ENCODE measurements around the gene KNTC1. TPM values are rescaled to one million over a fixed set of nuclear protein-coding genes. Genes with fewer than 3 reads are reported as not detected.
"Not testable (repeated sequence)": the region's sequence is repeated elsewhere in the genome, so short reads cannot be mapped to it uniquely, and the experiment has no call there.

KNTC1 gene
- total RNA-seq, 2 donors from 2014 or later = 10.1 to 17.5 TPM

GRCh38 chr12:122544537-122544936 lies 17.5 kb downstream of the KNTC1 start:
- intact Hi-C loops (cut with DNase I, micrococcal nuclease) = no loop called here
- ATAC-seq (no peak), DNase-seq (no peak)

- intact Hi-C loops (cut with DNase I, micrococcal nuclease) = no loop called here
- DNase-seq = no peak
- ATAC-seq = no peak
Measured at GRCh38 chr12:122545855-122546254, 18.8 kb downstream of the KNTC1 start.

DNA sequence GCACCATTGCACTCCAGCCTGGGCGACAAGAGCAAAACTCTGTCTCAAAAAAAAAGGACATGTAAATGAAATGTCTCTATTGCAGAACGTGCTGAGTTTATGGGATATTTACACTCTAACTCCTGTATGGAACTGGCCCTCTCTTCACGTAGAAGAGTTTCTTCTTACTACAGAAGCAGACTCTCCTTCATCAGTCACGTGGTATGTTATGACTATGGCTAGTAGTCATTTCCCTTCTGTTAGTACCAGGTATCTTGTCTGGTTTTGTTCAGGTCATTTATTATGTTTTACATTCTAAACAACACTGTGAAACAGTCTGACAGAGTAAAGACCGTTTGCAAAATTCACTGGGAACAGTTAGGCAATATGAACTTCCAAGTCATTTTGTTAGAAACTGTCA lies 20.3 kb downstream of the KNTC1 start:
- no peak for DNase-seq
- intact Hi-C loops (cut with DNase I, micrococcal nuclease) = no loop called here

GRCh38 chr12:122558745-122559641 lies 31.9 kb downstream of the KNTC1 start:
- no peak for ATAC-seq
- no peak for DNase-seq
- intact Hi-C loops (cut with DNase I, micrococcal nuclease) = no loop called here

More for the DNA sequence above, 20.3 kb downstream of the KNTC1 start:
- no peak for ATAC-seq

DNA sequence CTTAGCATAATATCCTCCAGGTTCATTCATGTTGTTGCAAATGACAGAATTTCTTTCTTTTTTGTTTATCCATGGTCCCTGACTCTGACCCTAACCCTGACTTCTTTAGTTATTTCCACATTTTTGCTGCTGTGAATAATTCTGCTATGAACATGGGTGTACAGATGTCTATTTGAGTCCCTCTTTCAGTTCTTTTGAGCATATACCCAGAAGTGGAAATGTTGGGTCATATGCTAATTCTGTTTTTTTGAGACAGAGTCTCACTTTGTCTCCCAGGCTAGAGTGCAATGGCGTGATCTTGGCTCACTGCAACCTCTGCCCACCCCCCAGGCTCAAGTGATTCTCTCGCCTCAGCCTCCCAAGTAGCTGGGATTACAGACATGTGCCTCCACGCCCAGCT lies 33.1 kb downstream of the KNTC1 start:
- ATAC-seq (no peak), DNase-seq (no peak)
- intact Hi-C loops (cut with DNase I, micrococcal nuclease) = no loop called here

- intact Hi-C loops (cut with DNase I, micrococcal nuclease) = no loop called here
- no peak for DNase-seq
- ATAC-seq = no peak
Measured at GRCh38 chr12:122563361-122563760, 36.3 kb downstream of the KNTC1 start.

DNA sequence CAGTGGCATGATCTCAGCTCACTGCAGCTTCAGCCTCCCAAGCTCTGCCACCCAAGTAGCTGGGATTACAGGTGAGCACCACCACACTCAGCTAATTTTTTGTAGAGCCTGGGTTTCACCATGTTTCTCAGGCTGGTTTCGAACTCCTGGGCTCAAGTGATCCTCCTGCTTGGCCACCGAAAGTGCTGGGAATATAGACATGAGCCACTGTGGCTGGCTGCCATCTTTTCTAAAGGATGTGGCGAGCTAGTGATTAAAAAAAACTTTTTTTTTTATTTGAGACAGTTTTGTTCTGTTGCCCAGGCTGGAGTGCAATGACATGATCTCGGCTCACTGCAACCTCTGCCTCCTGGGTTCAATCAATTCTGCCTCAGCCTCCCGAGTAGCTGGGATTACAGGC lies 39.8 kb downstream of the KNTC1 start:
- DNase-seq; intact Hi-C loops (cut with DNase I, micrococcal nuclease); ATAC-seq: not testable (repeated sequence)

- ATAC-seq = no peak
- no peak for DNase-seq
- intact Hi-C loops (cut with DNase I, micrococcal nuclease) = no loop called here
Measured at GRCh38 chr12:122569288-122569687, 42.2 kb downstream of the KNTC1 start.

DNA sequence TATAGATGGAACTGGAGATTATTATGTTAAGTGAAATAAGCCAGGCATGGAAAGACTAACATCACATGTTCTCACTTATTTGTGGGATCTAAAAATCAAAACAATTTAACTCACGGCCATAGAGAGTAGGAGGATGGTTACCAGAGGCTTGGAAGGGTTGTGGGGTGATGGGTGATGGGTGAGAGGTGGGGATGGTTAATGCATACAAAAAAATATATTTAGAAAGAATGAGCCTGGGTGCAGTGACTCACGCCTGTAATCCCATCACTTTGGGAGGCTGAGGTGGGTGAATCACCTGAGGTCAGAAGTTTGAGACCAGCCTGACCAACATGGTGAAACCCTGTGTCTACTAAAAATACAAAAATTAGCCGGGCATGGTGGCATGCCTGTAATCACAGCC lies 43.0 kb downstream of the KNTC1 start:
- DNase-seq; ATAC-seq; intact Hi-C loops (cut with DNase I, micrococcal nuclease): not testable (repeated sequence)

DNA sequence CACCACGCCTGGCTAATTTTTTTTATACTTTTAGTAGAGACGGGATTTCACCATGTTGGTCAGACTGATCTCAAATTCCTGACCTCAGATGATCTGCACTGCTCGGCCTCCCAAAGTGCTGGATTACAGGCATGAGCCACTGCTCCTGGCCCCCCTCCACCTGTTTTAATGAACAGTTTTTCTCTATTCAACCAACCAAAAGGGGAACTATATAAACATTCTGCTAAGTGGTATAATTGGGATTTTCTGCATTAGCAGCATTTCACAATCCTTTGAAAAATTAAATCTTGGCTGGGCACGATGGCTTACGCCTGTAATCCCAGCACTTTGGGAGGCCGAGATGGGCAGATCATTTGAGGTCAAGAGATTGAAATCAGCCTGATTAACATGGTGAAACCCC lies 44.8 kb downstream of the KNTC1 start:
- DNase-seq = no peak
- no peak for ATAC-seq
- intact Hi-C loops (cut with DNase I, micrococcal nuclease) = no loop called here

DNA sequence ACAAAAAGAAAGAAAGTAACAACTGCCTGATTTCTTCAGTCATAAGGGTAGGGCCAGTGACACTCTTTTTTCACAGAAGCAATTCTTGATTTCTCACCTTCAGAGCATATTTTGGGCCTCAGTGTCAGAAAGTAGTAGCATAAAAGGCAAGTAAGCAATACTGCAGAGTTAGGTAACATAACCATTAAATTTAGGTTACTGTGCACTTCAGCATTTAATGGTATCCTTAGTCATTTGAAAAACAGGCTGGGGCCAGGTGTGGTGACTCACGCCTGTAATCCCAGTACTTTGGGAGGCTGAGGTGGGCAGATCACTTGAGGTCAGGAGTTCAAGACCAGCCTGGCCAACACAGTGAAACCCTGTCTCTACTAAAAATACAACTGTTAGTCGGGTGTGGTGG lies 56.2 kb downstream of the KNTC1 start:
- DNase-seq; ATAC-seq; intact Hi-C loops (cut with DNase I, micrococcal nuclease): not testable (repeated sequence)

- no peak for DNase-seq
- intact Hi-C loops (cut with DNase I, micrococcal nuclease) = no loop called here
- ATAC-seq = no peak
Measured at GRCh38 chr12:122584177-122584863, 57.3 kb downstream of the KNTC1 start.

GRCh38 chr12:122590990-122591389 lies 63.9 kb downstream of the KNTC1 start:
- DNase-seq (no peak), ATAC-seq (no peak)
- intact Hi-C loops (cut with DNase I, micrococcal nuclease) = no loop called here

DNA sequence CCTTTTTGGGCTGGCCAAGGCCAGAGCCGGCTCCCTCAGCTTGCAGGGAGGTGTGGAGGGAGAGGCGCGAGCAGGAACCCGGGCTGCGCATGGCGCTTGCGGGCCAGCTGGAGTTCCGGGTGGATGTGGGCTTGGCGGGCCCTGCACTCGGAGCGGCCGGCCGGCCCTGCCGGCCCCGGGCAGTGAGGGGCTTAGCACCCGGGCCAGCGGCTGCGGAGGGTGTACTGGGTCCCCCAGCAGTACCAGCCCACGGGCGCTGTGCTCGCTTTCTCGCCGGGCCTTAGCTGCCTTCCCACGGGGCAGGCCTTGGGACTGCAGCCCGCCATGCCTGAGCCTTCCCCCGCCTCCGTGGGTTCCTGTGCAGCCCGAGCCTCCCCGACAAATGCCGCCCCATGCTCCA lies 64.9 kb downstream of the KNTC1 start:
- ATAC-seq; intact Hi-C loops (cut with DNase I, micrococcal nuclease); DNase-seq: not testable (repeated sequence)

DNA sequence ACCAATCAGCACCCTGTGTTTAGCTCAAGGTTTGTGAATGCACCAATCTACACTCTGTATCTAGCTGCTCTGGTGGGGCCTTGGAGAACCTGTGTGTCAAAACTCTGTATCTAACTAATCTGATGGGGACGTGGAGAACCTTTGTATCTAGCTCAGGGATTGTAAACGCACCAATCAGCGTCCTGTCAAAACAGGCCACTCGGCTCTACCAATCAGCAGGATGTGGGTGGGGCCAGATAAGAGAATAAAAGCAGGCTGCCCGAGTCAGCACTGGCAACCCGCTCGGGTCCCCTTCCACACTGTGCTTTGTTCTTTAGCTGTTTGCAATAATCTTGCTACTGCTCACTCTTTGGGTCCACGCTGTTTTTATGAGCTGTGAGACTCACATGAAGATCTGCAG lies 65.5 kb downstream of the KNTC1 start:
- DNase-seq; intact Hi-C loops (cut with DNase I, micrococcal nuclease); ATAC-seq: not testable (repeated sequence)

- intact Hi-C loops (cut with DNase I, micrococcal nuclease) = no loop called here
- no peak for ATAC-seq
- DNase-seq = no peak
Measured at GRCh38 chr12:122593910-122594309, 66.9 kb downstream of the KNTC1 start.

DNA sequence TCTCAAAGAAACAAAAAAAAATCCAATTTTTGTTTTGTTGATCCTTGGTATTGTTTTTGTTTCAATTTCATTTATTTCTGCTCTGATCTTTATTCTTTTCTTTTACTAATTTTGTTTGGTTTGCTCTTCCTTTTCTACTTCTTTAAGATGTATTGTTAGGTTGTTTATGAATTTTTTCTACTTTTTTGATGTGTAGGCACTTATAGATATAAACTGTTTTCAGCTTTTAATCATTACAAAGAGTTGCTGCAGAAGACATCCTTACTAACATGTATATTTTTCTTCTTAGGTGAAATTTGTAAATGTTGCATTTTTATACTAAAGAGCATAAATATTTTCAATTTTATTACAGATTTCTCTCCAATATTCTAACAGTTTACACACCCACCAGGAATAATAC lies 69.8 kb downstream of the KNTC1 start:
- intact Hi-C loops (cut with DNase I, micrococcal nuclease) = no loop called here

DNA sequence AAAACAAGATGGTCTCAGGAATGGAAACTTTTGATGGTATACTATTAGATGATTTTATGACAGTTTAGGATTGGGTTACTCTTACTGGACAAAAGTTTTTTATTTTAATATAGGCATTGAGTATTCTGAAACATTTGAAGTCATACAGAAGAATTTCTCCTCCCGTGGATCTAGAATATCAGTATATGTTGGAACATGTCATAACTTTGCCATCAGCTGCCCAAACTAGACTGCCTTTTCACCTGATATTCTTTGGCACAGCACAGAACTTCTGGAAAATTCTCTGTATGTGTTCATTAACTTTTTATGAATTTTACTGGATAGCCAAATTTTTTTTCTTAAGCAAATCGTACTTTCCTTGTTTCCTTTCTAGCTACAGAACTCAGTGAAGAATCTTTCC lies 75.4 kb downstream of the KNTC1 start:
- ATAC-seq (no peak), DNase-seq (no peak)
- intact Hi-C loops (cut with DNase I, micrococcal nuclease) = no loop called here

More for the DNA sequence above, 69.8 kb downstream of the KNTC1 start:
- ATAC-seq (no peak), DNase-seq (no peak)

DNA sequence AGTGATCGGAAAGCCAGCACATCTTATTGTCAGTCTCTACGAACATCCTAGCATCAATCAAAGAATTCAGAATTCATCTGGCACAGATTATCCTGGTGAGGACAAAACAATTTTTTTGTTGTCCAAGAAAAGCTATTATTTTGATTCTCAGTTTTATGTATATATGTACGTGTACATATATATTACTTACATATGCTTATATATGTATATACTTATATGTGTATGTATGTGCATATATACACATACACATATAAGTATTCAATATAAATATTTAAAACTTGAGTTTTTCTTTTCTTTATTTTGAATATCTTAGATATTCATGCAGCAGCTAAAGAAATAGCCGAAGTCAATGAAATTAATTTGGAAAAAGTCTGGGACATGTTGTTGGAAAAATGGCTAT lies 77.9 kb downstream of the KNTC1 start:
- DNase-seq (no peak), ATAC-seq (no peak)
- intact Hi-C loops (cut with DNase I, micrococcal nuclease) = no loop called here

- intact Hi-C loops (cut with DNase I, micrococcal nuclease) = no loop called here
- DNase-seq (no peak), ATAC-seq (no peak)
Measured at GRCh38 chr12:122609732-122610131, 82.7 kb downstream of the KNTC1 start.
